HEK293 (cell line): ENCODE measurements around the gene MLN.

ENCODE experiments used
- GLI4 ChIP-seq: fragments of 450-650 bp; formaldehyde crosslinking; IDR thresholded peaks from 2 replicates; pipeline ENCODE4 v1.5.1; 2016; ENCODE audit warnings: missing biosample characterization, missing genetic modification characterization
- GLIS1 ChIP-seq: fragments of 450-650 bp; formaldehyde crosslinking; IDR thresholded peaks from 2 replicates; pipeline ENCODE4 v1.5.1; 2016; ENCODE audit warnings: missing biosample characterization, missing genetic modification characterization
- GLIS2 ChIP-seq: fragments of 450-650 bp; formaldehyde crosslinking; IDR thresholded peaks from 2 replicates; pipeline ENCODE4 v1.5.1; 2016; ENCODE audit warnings: missing biosample characterization, missing genetic modification characterization
- IKZF3 ChIP-seq: fragments of 450-650 bp; IDR thresholded peaks from 2 replicates; pipeline ENCODE4 v1.5.0; 2018; ENCODE audit warnings: missing biosample characterization, mild to moderate bottlenecking, missing genetic modification characterization, moderate library complexity
- KLF8 ChIP-seq: fragments of 450-650 bp; formaldehyde crosslinking; IDR thresholded peaks from 2 replicates; pipeline ENCODE4 v1.5.1; 2016; ENCODE audit warnings: missing biosample characterization, missing genetic modification characterization
- SP7 ChIP-seq: fragments of 450-650 bp; formaldehyde crosslinking; IDR thresholded peaks from 2 replicates; pipeline ENCODE4 v1.5.1; 2016; ENCODE audit warnings: missing biosample characterization, missing genetic modification characterization
- ZBTB17 ChIP-seq: fragments of 450-650 bp; formaldehyde crosslinking; IDR thresholded peaks from 2 replicates; pipeline ENCODE4 v1.5.1; 2016; ENCODE audit warnings: missing biosample characterization, missing genetic modification characterization
- ZFP69B ChIP-seq: fragments of 450-650 bp; formaldehyde crosslinking; IDR thresholded peaks from 2 replicates; pipeline ENCODE4 v1.5.1; 2016; ENCODE audit warnings: missing biosample characterization, missing genetic modification characterization
- ZNF223 ChIP-seq: fragments of 450-650 bp; formaldehyde crosslinking; IDR thresholded peaks from 2 replicates; pipeline ENCODE4 v1.5.1; 2016; ENCODE audit warnings: missing biosample characterization, missing genetic modification characterization
- ZNF311 ChIP-seq: fragments of 450-650 bp; formaldehyde crosslinking; IDR thresholded peaks from 2 replicates; pipeline ENCODE4 v1.5.1; 2017; ENCODE audit warnings: missing biosample characterization, missing genetic modification characterization, borderline replicate concordance
- ZNF341 ChIP-seq: fragments of 450-650 bp; formaldehyde crosslinking; IDR thresholded peaks from 2 replicates; pipeline ENCODE4; 2016; ENCODE audit warnings: low read depth, missing biosample characterization, missing genetic modification characterization
- ZNF354C ChIP-seq: fragments of 450-650 bp; formaldehyde crosslinking; IDR thresholded peaks from 2 replicates; pipeline ENCODE4 v1.5.1; 2016; ENCODE audit warnings: missing biosample characterization, missing genetic modification characterization, low read depth, borderline replicate concordance
- ZNF394 ChIP-seq: fragments of 450-650 bp; formaldehyde crosslinking; IDR thresholded peaks from 2 replicates; pipeline ENCODE4 v1.5.1; 2016; ENCODE audit warnings: missing biosample characterization, missing genetic modification characterization, mild to moderate bottlenecking, moderate library complexity, borderline replicate concordance
- ZNF416 ChIP-seq: fragments of 450-650 bp; formaldehyde crosslinking; IDR thresholded peaks from 2 replicates; pipeline ENCODE4 v1.5.1; 2016; ENCODE audit warnings: missing biosample characterization, missing genetic modification characterization
- ZNF473 ChIP-seq: fragments of 450-650 bp; formaldehyde crosslinking; IDR thresholded peaks from 2 replicates; pipeline ENCODE4 v1.5.1; 2017; ENCODE audit warnings: missing biosample characterization, missing genetic modification characterization
- ZNF561 ChIP-seq: fragments of 450-650 bp; IDR thresholded peaks from 2 replicates; pipeline ENCODE4 v1.5.1; 2018; ENCODE audit warnings: missing biosample characterization, missing genetic modification characterization, borderline replicate concordance
- ZNF571 ChIP-seq: fragments of 450-650 bp; formaldehyde crosslinking; IDR thresholded peaks from 2 replicates; pipeline ENCODE4 v1.5.0; 2017; ENCODE audit warnings: missing biosample characterization, missing genetic modification characterization
- ZNF624 ChIP-seq: fragments of 450-650 bp; formaldehyde crosslinking; IDR thresholded peaks from 2 replicates; pipeline ENCODE4 v1.5.1; 2017; ENCODE audit warnings: missing biosample characterization, missing genetic modification characterization
- ZNF629 ChIP-seq: fragments of 450-650 bp; formaldehyde crosslinking; IDR thresholded peaks from 2 replicates; pipeline ENCODE4 v1.5.1; 2017; ENCODE audit warnings: missing biosample characterization, missing genetic modification characterization
- ZNF707 ChIP-seq: fragments of 450-650 bp; formaldehyde crosslinking; IDR thresholded peaks from 2 replicates; pipeline ENCODE4 v1.5.1; 2016; ENCODE audit warnings: missing biosample characterization, missing genetic modification characterization
- ZNF76 ChIP-seq: fragments of 450-650 bp; formaldehyde crosslinking; IDR thresholded peaks from 2 replicates; pipeline ENCODE4; 2016; ENCODE audit warnings: low read depth, missing biosample characterization, missing genetic modification characterization, borderline replicate concordance
- ZNF777 ChIP-seq: fragments of 450-650 bp; formaldehyde crosslinking; IDR thresholded peaks from 2 replicates; pipeline ENCODE4 v1.5.1; 2017; ENCODE audit warnings: missing biosample characterization, missing genetic modification characterization, borderline replicate concordance
- ZSCAN23 ChIP-seq: fragments of 450-650 bp; formaldehyde crosslinking; IDR thresholded peaks from 2 replicates; pipeline ENCODE4 v1.5.1; 2016; ENCODE audit warnings: missing biosample characterization, missing genetic modification characterization
- ZXDB ChIP-seq: fragments of 450-650 bp; formaldehyde crosslinking; IDR thresholded peaks from 2 replicates; pipeline ENCODE4 v1.5.1; 2016; ENCODE audit warnings: missing biosample characterization, missing genetic modification characterization
- TF ChIP-seq, protein P1 (sequence below): fragments of 450-650 bp; formaldehyde crosslinking; IDR thresholded peaks from 2 replicates; pipeline ENCODE4 v1.5.1; 2016; ENCODE audit warnings: missing biosample characterization, missing genetic modification characterization
- TF ChIP-seq, protein P2 (sequence below): fragments of 450-650 bp; formaldehyde crosslinking; IDR thresholded peaks from 2 replicates; pipeline ENCODE4 v1.5.1; 2016; ENCODE audit warnings: missing biosample characterization, missing genetic modification characterization
- TF ChIP-seq, protein P3 (sequence below): fragments of 450-650 bp; formaldehyde crosslinking; IDR thresholded peaks from 2 replicates; pipeline ENCODE4 v1.5.1; 2017; ENCODE audit warnings: missing biosample characterization, missing genetic modification characterization
- TF ChIP-seq, protein P4 (sequence below): fragments of 450-650 bp; formaldehyde crosslinking; IDR thresholded peaks from 2 replicates; pipeline ENCODE4 v1.5.1; 2016; ENCODE audit warnings: missing biosample characterization, missing genetic modification characterization
- TF ChIP-seq, protein P5 (sequence below): fragments of 450-650 bp; formaldehyde crosslinking; IDR thresholded peaks from 2 replicates; pipeline ENCODE4 v1.5.1; 2016; ENCODE audit warnings: missing biosample characterization, missing genetic modification characterization
- TF ChIP-seq, protein P6 (sequence below): fragments of 450-650 bp; IDR thresholded peaks from 2 replicates; pipeline ENCODE4 v1.5.1; 2018; ENCODE audit warnings: missing biosample characterization, missing genetic modification characterization

MLN gene

DNA sequence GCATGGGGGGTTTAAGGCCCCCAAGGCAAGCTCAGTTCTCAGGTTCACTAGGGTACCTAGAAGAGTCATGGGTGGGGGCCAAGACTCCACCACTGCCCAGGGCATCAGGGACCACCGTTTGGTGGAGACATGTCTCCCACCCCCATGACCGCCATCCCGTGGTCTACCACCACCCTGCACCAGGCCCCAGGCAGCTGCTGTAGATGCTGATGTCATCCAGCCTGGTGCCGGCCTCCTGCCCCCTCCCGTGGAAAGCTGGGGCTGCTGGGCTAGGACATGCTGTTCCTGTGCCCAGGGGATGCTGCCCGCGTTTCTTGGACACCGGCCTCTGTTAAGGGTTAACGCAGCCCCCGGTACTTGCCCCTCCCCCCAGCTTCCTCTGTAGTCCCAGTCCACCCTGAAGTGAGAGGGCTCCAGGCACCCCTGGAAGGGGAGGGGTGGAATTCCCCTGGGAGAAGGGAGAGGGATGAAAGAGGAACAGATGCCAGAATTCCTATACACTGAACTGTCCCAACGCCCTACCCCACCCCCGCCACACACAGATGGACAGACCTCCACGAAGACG lies 57.7 kb downstream of the MLN start (continued):
- no peak for TF ChIP-seq ZNF777 (tag by site-specific recombination)
- no peak for TF ChIP-seq ZSCAN23
- TF ChIP-seq ZNF473: no peak
- peak; percentile 39; the same call in 1 of the 2 replicates for TF ChIP-seq ZNF341
- peak; percentile 87 for TF ChIP-seq IKZF3 (tag by site-specific recombination)
- no peak for TF ChIP-seq ZNF354C (tag by site-specific recombination)
- no peak for TF ChIP-seq ZBTB17 (tag by site-specific recombination)
- TF ChIP-seq GLI4 (tag by site-specific recombination): no peak
- peak; percentile 58 for TF ChIP-seq SP7 (tag by site-specific recombination)
- TF ChIP-seq GLIS1 (tag by site-specific recombination): peak; percentile 32; the same call in 1 of the 2 replicates
- TF ChIP-seq, protein P1, sequence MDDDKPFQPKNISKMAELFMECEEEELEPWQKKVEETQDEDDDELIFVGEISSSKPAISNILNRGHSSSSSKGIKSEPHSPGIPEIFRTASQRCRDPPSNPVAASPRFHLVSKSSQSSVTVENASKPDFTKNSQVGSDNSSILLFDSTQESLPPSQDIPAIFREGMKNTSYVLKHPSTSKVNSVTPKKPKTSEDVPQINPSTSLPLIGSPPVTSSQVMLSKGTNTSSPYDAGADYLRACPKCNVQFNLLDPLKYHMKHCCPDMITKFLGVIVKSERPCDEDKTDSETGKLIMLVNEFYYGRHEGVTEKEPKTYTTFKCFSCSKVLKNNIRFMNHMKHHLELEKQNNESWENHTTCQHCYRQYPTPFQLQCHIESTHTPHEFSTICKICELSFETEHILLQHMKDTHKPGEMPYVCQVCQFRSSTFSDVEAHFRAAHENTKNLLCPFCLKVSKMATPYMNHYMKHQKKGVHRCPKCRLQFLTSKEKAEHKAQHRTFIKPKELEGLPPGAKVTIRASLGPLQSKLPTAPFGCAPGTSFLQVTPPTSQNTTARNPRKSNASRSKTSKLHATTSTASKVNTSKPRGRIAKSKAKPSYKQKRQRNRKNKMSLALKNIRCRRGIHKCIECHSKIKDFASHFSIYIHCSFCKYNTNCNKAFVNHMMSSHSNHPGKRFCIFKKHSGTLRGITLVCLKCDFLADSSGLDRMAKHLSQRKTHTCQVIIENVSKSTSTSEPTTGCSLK: no peak
- TF ChIP-seq, protein P2, sequence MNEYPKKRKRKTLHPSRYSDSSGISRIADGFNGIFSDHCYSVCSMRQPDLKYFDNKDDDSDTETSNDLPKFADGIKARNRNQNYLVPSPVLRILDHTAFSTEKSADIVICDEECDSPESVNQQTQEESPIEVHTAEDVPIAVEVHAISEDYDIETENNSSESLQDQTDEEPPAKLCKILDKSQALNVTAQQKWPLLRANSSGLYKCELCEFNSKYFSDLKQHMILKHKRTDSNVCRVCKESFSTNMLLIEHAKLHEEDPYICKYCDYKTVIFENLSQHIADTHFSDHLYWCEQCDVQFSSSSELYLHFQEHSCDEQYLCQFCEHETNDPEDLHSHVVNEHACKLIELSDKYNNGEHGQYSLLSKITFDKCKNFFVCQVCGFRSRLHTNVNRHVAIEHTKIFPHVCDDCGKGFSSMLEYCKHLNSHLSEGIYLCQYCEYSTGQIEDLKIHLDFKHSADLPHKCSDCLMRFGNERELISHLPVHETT (tag by site-specific recombination): no peak
- TF ChIP-seq ZNF394 (tag by site-specific recombination): no peak
- TF ChIP-seq, protein P3, sequence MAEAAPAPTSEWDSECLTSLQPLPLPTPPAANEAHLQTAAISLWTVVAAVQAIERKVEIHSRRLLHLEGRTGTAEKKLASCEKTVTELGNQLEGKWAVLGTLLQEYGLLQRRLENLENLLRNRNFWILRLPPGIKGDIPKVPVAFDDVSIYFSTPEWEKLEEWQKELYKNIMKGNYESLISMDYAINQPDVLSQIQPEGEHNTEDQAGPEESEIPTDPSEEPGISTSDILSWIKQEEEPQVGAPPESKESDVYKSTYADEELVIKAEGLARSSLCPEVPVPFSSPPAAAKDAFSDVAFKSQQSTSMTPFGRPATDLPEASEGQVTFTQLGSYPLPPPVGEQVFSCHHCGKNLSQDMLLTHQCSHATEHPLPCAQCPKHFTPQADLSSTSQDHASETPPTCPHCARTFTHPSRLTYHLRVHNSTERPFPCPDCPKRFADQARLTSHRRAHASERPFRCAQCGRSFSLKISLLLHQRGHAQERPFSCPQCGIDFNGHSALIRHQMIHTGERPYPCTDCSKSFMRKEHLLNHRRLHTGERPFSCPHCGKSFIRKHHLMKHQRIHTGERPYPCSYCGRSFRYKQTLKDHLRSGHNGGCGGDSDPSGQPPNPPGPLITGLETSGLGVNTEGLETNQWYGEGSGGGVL (tag by site-specific recombination): no peak
- TF ChIP-seq ZNF311 (tag by site-specific recombination): no peak
- TF ChIP-seq ZNF223: no peak
- TF ChIP-seq, protein P4, sequence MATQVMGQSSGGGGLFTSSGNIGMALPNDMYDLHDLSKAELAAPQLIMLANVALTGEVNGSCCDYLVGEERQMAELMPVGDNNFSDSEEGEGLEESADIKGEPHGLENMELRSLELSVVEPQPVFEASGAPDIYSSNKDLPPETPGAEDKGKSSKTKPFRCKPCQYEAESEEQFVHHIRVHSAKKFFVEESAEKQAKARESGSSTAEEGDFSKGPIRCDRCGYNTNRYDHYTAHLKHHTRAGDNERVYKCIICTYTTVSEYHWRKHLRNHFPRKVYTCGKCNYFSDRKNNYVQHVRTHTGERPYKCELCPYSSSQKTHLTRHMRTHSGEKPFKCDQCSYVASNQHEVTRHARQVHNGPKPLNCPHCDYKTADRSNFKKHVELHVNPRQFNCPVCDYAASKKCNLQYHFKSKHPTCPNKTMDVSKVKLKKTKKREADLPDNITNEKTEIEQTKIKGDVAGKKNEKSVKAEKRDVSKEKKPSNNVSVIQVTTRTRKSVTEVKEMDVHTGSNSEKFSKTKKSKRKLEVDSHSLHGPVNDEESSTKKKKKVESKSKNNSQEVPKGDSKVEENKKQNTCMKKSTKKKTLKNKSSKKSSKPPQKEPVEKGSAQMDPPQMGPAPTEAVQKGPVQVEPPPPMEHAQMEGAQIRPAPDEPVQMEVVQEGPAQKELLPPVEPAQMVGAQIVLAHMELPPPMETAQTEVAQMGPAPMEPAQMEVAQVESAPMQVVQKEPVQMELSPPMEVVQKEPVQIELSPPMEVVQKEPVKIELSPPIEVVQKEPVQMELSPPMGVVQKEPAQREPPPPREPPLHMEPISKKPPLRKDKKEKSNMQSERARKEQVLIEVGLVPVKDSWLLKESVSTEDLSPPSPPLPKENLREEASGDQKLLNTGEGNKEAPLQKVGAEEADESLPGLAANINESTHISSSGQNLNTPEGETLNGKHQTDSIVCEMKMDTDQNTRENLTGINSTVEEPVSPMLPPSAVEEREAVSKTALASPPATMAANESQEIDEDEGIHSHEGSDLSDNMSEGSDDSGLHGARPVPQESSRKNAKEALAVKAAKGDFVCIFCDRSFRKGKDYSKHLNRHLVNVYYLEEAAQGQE (tag by site-specific recombination): no peak
- peak; percentile 86 for TF ChIP-seq GLIS2
- TF ChIP-seq ZNF707 (tag by site-specific recombination): no peak
- TF ChIP-seq ZFP69B: no peak
- TF ChIP-seq, protein P5, sequence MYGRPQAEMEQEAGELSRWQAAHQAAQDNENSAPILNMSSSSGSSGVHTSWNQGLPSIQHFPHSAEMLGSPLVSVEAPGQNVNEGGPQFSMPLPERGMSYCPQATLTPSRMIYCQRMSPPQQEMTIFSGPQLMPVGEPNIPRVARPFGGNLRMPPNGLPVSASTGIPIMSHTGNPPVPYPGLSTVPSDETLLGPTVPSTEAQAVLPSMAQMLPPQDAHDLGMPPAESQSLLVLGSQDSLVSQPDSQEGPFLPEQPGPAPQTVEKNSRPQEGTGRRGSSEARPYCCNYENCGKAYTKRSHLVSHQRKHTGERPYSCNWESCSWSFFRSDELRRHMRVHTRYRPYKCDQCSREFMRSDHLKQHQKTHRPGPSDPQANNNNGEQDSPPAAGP (tag by site-specific recombination): peak; percentile 69; the same call in 1 of the 2 replicates
- TF ChIP-seq, protein P6, sequence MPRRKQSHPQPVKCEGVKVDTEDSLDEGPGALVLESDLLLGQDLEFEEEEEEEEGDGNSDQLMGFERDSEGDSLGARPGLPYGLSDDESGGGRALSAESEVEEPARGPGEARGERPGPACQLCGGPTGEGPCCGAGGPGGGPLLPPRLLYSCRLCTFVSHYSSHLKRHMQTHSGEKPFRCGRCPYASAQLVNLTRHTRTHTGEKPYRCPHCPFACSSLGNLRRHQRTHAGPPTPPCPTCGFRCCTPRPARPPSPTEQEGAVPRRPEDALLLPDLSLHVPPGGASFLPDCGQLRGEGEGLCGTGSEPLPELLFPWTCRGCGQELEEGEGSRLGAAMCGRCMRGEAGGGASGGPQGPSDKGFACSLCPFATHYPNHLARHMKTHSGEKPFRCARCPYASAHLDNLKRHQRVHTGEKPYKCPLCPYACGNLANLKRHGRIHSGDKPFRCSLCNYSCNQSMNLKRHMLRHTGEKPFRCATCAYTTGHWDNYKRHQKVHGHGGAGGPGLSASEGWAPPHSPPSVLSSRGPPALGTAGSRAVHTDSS: no peak
- no peak for TF ChIP-seq ZNF76 (tag by site-specific recombination)
- no peak for TF ChIP-seq ZNF416
- TF ChIP-seq ZNF624 (tag by site-specific recombination): no peak
- 0 out of 2 replicates have a peak, but pooled peaks have one; percentile 56 for TF ChIP-seq KLF8
- TF ChIP-seq ZNF571 (tag by site-specific recombination): no peak
- TF ChIP-seq ZNF561 (tag by site-specific recombination): 0 out of 2 replicates have a peak, but pooled peaks have one; percentile 31
- TF ChIP-seq ZNF629 (tag by site-specific recombination): peak; percentile 71
- no peak for TF ChIP-seq ZXDB (tag by site-specific recombination)
